Measurements from ENCODE around the gene FUT1.
A peak's percentile ranks its signal among the peaks of the same experiment; 100 is the strongest.
"Not testable (repeated sequence)": the region's sequence is repeated elsewhere in the genome, so short reads cannot be mapped to it uniquely, and the experiment has no call there.

FUT1 gene

GRCh38 chr19:48752496-48753365, at the start of gene FUT1:
FUT1 (minus strand) TSS chr19:48752641; CDS start chr19:48751281, 1,360 bp downstream.
- DNase-seq, result peak; percentile 55

- no peak for DNase-seq
These were observed 47.2 kb upstream of the FUT1 start for GRCh38 chr19:48799358-48800300.

DNA sequence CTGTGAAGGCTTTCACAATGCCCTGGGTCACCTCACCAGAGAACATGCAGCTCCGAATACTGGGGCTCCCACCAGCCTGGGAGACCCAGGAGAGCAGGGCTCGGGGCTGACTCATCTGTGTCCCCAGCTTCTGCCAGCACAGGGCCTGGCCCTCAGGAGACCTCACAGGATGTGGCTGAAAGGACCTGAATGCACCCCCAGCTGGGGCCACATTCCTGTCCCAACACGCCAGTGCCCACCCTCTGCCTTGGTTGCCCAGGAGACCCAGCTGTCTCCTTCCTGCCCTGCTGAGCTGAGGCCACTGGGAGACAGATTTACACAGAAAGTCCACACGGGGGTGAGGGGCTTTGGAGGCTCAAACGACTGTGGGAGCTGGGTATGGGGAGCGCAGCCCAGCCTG, 46.5 kb upstream of the FUT1 start:
- no peak for DNase-seq

DNA sequence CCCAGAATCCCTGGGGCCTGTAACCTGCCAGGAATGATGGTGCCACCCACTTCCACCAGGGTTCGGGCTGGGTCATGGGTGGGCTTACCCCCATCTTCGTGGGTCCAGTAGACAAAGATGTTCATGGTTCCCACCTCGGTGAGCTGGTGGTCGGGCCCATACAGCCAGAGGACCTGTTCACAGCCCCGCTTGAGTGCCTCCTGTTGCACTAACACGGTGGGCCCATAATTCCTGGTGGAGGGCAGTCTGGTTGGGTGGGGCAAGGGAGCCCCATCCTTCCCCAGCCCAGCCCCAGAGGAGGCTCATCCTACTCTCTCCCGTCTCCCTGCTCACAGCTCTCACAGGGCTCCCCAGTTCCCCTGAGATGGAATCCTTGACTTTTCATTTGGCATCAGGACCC, 44.7 kb upstream of the FUT1 start:
- DNase-seq, result no peak

DNA sequence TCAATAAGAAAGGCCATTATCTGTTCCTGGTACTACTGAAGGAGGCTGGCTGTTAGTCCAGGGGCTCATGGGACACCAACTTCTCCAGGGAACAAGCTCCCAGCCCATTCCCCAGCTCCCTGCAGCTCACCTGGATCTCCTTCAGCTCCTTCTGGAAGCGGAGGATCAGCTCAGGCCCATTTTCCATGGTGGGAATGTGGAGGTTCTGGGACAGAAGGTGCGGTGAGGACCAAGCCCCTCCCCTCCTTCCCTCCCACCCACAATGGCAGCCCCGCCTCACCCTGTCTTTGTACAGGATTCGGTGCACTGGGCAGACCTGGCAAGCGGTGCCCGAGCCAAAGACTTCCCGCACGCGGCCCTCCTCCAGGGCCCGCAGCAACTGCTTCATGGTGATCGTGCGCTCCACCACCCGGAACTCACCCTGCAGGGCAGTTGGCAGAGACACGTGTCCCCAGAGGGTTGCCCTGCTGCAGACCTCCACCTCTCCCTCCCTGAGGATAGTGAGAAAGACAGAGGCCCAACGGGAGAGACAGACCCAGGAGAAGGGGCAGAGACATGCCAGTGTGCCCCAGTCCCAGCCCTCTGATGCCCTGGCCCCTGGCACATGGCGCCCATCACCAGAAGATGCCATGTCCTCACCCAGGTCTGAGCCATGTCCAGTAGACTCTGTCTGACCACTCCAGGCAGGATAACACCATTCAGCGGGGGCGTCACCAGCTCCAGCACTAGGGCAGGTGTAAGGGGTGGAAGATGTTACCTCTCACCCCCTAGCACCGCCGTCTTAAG, 44.0 kb upstream of the FUT1 start:
- DNase-seq, result no peak

DNA sequence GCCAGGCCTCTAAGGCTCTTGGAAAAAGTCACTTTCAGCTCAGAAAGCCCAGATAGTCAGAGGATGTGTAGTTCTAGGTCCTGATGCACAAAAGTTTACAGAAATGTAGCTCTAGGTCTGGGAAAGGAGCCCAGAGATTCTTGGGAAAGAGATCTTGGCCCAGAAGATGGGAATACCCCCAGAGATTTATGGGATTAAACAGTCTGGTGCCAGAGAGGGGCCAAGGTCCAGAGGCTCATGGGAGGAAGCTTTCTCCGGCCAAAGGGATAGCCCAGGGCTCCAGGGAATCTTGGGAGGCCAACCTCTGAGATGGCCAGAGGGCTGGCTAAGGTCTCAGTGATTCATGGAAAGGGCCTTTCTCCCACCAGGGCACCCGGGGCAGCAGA, 43.2 kb upstream of the FUT1 start:
- no peak for DNase-seq

DNA sequence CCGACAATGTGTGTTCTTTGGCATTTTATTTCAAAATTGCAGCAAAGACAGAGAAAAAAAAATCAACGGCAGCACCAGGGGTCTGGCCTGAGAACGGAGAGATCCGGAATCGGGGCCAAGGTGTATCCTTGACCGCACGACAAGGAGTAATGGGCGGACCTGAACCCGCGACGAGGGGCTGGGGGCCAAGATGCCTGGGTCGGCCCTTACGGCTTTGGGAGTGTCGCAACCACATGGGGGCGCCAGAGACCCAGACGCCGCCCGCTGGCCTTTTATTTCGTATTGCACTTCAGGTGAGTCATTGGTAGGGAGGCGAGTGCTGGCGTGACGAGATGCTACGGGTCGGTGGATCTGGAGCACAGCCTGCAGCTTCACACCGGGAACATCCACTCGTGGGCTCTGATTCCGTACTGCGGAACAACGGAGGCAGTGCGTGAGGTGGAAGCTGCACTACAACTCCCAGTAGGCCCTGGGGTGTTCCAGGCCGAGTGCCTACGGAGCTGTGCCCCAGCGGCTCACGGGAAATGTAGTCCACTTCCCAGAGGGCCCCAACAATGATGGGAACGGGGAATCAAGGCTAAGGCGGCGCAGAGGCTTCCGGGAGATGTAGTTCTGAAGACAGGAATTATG, 42.7 kb upstream of the FUT1 start:
- DNase-seq, result peak; percentile 76

DNA sequence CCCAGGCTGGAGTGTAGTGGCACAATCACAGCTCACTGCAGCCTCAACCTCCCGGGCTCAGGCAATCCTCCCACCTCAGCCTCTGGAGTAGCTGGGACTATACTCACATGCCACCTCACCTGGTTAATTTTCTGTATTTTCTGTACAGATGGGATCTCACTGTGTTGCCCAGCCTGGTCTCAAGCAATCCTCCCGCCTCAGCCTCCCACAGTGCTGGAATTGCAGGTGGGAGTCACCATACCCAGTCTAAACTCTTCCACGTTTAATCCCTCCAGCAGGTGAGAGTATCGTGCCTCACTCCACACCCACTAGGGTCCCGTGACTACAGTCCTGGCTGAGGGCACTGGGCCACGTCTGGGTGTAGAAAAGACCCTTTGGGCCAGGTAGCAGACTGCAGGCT, 41.9 kb upstream of the FUT1 start:
- no peak for DNase-seq

DNA sequence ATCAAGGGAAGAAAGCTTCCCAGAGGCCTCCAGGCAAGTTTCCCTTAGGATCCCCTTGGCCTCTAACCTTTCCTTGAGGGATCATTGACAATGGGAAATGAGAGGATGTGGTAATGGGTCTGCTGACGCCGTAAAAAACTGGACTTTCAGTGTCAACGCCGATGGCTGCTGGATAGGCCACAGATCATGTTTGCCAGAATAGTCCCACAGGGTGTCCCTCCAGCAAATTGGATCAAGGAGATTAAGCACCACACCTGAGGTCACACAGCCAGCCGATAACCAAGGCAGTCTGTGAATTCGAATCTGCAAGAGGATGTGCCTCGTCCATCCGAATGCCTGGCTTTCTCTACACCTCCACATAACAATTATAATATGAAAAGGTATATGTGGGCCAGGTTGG, 40.8 kb upstream of the FUT1 start:
- DNase-seq, result no peak

- DNase-seq, result not testable (repeated sequence)
These were observed 34.9 kb upstream of the FUT1 start for GRCh38 chr19:48787331-48787730.

DNA sequence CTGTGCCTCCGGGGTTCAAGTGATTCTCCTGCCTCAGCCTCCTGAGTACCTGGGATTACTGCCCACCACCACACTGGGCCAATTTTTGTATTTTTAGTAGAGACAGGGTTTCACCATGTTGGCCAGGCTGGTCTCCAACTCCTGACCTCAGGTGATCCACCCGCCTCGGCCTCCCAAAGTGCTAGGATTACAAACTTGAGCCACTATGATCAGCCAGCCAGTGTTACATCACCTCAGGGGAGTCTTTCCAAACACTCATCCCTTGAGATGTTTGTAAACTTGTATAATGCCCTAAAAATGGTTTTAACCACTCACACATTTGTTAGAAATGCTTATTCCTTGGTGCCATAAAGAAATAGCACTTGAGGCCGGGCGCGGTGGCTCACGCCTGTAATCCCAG, 34.0 kb upstream of the FUT1 start:
- DNase-seq, result not testable (repeated sequence)

- no peak for DNase-seq
These were observed 32.1 kb upstream of the FUT1 start for GRCh38 chr19:48784527-48784926.

- peak; percentile 8 for DNase-seq
These were observed 28.4 kb upstream of the FUT1 start for GRCh38 chr19:48780631-48781391.

DNA sequence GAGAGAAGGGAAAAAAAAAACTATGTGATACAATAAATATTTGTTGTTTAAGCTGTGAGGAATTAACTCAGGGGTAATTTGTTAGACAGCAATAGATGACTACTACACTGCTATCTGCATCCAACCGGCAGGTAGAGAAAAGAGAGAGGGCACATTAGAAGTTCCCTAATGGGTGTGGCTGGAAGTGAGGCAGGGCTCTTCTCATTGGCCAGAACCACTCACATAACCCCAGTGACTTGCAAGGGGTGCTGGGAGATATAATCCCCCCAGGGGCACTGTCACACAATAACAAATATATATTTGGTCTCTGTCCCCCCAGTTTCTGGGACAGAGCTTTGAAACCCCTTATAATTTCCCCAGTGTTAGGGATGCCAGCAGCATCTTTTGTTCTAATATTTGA, 27.2 kb upstream of the FUT1 start:
- no peak for DNase-seq

GRCh38 chr19:48777720-48778119, 25.3 kb upstream of the FUT1 start:
- no peak for DNase-seq

- DNase-seq, result no peak
These were observed 24.7 kb upstream of the FUT1 start for GRCh38 chr19:48777139-48777538.

DNA sequence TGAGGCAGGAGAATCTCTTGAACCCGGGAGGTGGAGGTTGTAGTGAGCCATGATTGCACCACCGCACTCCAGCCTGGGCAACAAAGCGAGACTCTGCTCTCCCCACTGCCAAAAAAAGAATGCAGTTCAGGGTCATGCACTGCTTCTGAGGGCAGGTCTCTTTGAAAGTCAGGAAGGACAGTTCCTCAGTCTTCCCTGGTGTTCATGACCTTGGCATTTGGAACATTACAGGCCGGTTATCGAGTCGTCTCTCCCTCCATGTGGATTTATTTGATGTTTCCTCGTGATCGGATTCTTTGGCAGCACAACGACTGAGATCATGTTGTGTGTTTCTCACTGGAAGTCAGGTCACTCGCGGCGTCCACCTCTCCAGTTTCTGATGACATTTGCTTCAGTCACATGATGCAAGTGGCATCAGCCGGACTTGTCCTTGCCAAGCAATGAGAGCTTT, 20.1 kb upstream of the FUT1 start:
- DNase-seq, result no peak

GRCh38 chr19:48770734-48771472, 18.5 kb upstream of the FUT1 start:
- DNase-seq, result no peak

GRCh38 chr19:48770266-48770665, 17.8 kb upstream of the FUT1 start:
- DNase-seq, result no peak

DNA sequence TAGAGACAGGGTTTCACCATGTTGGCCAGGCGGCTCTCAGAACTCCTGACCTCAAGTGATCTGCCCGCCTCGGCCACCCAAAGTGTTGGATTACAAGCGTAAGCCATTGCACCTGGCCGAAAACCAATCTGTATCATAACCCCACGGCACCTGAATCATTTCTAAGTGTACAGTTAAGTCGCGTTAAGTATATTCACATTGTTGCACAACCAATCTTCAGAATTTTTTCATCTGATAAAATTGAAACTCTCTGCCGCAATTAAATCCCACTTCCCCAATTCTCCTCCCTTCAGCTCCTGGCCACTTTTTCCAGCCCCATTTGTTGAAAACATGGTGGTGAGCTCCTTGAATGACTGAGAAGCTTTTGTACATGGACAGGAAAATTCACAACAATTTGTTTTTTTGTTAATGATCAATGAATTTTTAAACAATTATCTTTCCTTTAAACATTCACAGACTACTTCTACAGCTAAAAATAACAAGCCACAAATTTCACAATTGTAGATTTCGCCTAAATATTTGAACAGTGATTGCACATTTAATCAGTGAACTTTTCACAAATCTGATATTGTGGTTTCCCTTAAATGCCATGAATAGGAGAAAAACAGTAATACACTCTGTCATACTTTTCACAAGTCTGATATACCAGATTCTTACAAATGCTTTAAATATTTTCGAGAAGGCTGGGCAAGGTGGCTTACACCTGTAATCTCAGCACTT, 16.7 kb upstream of the FUT1 start:
- no peak for DNase-seq
